Fibroblast of the aortic adventitia (primary cell): ENCODE measurements around the gene CCND2. TPM values are rescaled to one million over a fixed set of nuclear protein-coding genes. Genes with fewer than 3 reads are reported as not detected.

Source experiments
- DNase-seq: peaks from one replicate; pipeline ENCODE4 v3.0.0-alpha.2; 2010; ENCODE audit warnings: low read depth
- H3K4me3 ChIP-seq: 2 replicates; pipeline ENCODE4 v1.5.1; 2011; ENCODE audit warnings: low read depth, mild to moderate bottlenecking, control low read depth, low read length, moderate library complexity
- total RNA-seq: library from RNA; depleted of rRNA; stranded (reverse); fragments of >200 nt; gene quantifications from 2 replicates; pipeline ENCODE4 v1.2.3, GENCODE V29; 2012; ENCODE audit warnings: low replicate concordance
- TF ChIP-seq, protein P1 (sequence below): IDR thresholded peaks from 2 replicates; pipeline ENCODE4 v1.5.1; 2011; ENCODE audit warnings: mild to moderate bottlenecking, low read length, control low read depth, inconsistent platforms; ENCODE audit not compliant: insufficient read depth

The CCND2 gene
- total RNA-seq, 1 donor = 22.5 TPM

DNA sequence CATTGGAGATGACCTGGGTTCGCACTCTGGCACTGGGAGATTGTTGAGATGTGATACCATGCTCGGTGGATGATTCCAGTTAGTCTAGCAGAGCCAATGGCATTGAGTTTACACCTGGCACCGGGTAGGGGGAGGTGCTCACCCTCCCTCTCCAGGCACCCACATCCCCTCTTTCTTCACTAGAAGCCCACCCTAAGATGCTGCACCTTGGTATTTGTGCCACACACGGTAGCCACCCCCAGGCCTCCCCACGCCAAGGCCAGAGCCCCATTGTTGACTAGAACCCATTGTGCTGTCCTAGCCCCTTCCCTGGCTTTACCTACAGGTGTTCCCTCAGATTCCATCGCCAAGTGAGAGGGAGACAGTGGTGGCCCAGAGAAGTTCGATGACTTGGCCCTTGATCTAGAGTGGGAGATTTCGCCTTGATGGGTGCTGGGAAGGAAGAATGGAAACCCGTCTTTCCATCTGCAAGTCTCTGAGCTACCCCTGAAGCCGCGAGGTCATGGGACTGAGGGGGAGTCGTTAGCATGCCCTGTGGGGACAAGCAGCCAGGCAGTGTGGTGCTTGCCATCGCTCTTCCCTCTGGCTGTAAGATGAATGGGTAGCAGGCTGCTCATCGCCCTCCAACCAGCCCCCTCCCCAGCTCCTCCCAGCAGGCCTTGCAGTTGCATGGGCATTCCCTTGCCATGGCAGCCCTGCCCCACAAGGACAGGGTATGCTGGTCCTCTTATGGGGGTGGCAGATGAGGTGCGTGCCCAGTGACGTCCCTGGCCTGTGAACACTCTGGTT lies 8.7 kb downstream of the CCND2 start:
- no peak overlapping the region for H3K4me3 ChIP-seq
- TF ChIP-seq, protein P1, sequence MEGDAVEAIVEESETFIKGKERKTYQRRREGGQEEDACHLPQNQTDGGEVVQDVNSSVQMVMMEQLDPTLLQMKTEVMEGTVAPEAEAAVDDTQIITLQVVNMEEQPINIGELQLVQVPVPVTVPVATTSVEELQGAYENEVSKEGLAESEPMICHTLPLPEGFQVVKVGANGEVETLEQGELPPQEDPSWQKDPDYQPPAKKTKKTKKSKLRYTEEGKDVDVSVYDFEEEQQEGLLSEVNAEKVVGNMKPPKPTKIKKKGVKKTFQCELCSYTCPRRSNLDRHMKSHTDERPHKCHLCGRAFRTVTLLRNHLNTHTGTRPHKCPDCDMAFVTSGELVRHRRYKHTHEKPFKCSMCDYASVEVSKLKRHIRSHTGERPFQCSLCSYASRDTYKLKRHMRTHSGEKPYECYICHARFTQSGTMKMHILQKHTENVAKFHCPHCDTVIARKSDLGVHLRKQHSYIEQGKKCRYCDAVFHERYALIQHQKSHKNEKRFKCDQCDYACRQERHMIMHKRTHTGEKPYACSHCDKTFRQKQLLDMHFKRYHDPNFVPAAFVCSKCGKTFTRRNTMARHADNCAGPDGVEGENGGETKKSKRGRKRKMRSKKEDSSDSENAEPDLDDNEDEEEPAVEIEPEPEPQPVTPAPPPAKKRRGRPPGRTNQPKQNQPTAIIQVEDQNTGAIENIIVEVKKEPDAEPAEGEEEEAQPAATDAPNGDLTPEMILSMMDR = no peak
- DNase-seq = no peak

DNA sequence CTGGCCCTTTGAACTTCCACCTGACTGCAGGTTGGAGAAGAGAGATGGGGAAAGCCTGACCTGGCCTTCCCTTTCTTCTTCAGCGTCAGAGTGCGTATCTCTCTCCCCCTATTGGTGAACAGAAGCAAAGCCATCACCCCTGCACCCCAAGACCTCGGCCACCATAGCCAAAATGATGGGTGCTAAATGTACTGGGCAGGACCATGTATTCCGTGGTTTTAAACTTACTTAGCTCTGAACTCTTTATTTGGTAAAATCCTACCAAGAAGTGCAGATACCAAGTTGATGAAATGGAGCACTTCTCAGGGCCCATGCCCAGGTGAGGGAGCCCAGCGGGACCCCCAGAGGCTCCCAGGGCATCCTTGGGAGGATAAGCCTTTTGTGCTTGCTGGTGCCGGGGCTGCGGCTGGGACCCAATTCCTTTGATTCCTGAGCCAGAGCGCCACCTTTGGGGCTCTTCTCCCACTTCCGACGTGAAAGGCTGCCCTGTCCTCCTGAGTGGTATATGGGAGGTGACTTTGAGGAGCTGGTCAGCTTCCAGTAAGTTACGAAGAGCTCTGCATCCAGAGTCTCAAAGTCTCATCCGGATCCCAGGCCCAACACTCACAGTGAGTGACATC lies 9.4 kb downstream of the CCND2 start:
- no peak overlapping the region for H3K4me3 ChIP-seq
- no peak for DNase-seq
- TF ChIP-seq, protein P1 = no peak

DNA sequence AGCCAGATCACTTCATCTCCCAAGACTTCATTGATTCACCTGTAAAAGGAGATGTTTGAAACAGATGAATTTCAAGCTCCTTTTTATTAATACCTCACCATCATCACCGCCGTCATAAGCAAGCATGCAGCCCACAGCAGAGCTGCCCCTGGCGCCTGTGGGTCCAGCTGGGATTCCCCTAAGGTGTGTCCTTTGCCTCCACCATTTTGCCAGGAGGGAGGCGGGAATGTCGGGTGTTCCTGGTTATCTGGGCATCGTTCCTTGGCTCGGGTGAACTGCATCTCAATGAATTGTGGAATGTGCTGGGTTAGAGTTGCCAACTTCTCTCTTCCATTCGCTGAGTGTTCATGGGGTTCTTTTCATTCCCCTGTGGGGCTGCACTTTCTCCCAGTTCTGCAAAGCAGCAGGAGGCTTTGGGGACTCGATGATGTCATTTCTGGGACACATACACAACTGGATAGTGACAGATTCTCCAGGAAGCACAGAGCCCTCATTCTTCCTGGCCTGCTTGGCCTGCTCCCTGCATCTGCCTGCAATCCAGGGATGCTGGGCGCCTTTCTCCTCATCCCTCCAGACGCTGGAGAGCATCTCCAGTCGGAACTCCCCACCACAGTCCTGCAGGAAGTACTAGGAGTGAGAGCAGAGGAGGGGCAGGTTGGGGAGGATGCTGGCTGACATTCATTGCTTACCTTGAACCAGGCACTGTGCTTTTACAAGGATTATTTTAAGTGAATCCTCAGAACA lies 10.1 kb downstream of the CCND2 start:
- no peak overlapping the region for H3K4me3 ChIP-seq
- TF ChIP-seq, protein P1 = no peak
- no peak for DNase-seq

DNA sequence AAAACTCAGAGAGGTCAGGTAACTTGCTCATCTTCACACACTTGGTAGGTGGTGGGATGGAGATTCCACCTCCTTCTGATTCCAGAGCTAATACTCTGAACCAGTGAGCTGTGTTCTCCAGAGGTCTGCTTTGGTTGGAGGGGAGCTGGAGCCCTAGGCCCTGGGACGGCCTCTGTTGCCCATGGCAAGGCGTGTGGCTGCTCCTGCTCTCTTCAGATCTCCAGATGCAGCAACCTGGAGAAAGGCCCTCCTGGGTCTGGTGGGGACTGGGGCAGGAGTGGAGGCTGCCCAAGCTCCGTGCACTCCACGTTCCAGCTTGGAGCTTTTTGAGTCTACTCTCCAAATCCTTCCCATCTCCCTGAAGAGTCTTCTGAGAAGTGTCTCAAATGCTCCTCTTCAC lies 10.7 kb downstream of the CCND2 start:
- TF ChIP-seq, protein P1 = no peak
- DNase-seq = no peak
- no peak overlapping the region for H3K4me3 ChIP-seq

DNA sequence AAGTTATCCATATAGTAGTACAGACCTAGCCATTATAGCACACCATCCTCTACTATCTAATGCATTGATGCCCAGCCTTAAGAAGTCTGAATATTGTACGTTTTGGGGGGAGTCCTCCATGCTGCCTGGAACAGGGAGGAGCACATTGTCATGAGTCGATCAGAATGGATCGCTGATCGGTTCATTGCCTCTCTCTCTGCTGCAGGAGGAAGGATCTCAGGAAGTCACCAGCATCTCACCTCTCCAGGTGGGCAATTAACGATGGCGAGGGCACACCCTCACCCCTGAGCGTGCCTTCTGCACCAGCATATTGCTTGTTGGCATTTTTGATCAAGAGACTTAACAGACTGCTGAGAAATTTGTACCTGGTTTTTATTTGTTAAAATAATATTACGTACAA lies 11.5 kb downstream of the CCND2 start:
- DNase-seq = no peak
- TF ChIP-seq, protein P1 = no peak
- H3K4me3 ChIP-seq = no peak overlapping the region

DNA sequence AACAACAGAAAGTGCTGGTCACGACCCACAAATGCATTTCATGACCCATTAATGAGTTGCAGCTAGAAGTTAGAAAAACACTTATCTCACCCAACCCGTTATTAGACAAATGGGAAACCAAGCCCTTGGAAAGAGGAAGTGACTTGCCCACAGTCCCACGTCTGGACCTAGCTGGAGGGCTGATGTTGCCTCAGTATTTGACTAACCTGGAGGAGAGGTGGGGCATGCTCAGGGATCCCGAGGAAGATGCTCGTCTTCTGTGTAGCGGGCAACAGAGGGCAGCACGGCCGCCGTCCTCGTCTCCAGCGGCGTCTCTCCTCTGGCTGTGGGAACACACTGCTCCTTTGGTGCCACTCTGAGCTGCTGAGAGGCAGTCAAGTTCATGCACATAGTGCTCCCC lies 12.7 kb downstream of the CCND2 start:
- no peak overlapping the region for H3K4me3 ChIP-seq
- no peak for DNase-seq
- TF ChIP-seq, protein P1 = no peak
